ENCODE measurements around the gene FAM20C.
"Not testable (repeated sequence)": the region's sequence is repeated elsewhere in the genome, so short reads cannot be mapped to it uniquely, and the experiment has no call there.

Gene FAM20C

DNA sequence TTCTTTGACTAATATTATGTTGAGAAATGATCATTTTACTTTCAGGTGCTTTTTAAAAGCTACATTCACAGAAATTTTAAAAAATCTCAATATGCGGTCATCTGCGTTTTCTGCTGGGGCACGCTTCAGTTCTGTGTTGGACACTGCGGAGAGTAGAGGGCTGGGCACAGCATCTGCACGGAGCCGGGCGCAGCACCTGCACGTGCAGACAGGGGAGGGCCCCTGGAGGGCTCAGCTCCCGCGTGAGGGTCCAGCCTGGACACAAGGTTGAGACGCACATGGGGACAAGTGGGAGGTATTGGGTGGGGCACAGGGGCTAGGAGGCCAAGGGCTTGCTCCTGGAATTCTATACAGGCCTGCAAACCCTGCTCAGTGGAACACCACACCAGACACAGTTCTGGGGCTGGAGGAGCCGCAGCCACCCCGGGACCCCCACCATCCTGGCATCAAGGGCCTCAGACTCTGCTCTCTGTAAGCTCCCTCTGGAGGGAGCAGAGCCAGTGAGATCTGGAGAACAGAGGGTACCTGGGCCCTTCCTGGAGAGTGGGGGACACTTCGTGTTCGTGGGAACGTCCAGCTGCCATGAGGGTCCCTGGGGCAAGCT, 20.4 kb upstream of the FAM20C start:
- DNase-seq (ENCODE audit: extremely low read depth in 1 of 2, low read depth in 1 of 2), result no peak

- DNase-seq (ENCODE audit: extremely low read depth in 1 of 2, low read depth in 1 of 2), result no peak
These were observed 19.0 kb upstream of the FAM20C start for GRCh38 chr7:173209-173918.

GRCh38 chr7:174716-175115, 17.7 kb upstream of the FAM20C start:
- no peak for DNase-seq (ENCODE audit: extremely low read depth in 1 of 2, low read depth in 1 of 2)

- DNase-seq (ENCODE audit: extremely low read depth in 1 of 2, low read depth in 1 of 2), result no peak
These were observed 16.4 kb upstream of the FAM20C start for GRCh38 chr7:175955-176354.

DNA sequence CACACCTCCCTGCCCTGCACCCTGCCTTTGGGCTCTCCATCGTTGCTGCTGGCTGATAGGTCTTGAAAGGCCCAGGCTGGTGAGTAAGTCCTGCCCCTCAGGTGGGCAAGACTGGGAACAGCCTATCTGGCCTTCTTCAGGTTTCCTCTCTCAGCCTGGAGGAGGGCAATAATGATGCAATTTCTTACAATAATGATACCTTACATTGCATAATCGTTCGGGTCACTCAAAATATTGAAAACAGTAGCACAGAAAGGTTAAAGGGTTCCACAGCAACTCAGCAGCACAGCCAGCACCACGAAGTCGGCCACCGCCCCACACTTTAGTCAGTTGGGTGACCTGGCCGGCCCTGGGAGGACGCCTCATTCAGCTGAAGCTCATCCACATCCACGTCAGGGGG, 16.0 kb upstream of the FAM20C start:
- no peak for DNase-seq (ENCODE audit: extremely low read depth in 1 of 2, low read depth in 1 of 2)

GRCh38 chr7:176786-177459, 15.4 kb upstream of the FAM20C start:
- no peak for DNase-seq (ENCODE audit: extremely low read depth in 1 of 2, low read depth in 1 of 2)

DNA sequence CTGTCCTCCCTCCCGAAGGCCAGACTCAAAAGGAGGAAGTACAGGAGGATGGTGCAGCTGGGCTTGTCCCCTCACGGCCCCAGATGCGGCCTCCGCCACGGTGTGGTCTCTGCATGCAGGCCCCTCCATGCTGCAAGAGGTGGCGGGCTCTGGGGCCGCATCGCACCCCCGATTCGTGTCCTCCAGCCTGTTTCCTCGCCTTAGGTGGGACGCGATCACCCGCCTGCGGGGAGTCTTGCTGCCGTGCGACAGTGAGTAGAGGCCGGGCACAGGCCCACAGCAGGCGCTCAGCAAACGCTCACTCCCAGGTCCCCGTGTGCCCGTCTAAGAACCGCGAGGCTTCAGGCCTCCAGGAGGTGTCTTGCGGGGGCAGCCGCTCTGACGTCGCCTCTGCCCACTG, 13.9 kb upstream of the FAM20C start:
- DNase-seq (ENCODE audit: extremely low read depth in 1 of 2, low read depth in 1 of 2), result no peak

DNA sequence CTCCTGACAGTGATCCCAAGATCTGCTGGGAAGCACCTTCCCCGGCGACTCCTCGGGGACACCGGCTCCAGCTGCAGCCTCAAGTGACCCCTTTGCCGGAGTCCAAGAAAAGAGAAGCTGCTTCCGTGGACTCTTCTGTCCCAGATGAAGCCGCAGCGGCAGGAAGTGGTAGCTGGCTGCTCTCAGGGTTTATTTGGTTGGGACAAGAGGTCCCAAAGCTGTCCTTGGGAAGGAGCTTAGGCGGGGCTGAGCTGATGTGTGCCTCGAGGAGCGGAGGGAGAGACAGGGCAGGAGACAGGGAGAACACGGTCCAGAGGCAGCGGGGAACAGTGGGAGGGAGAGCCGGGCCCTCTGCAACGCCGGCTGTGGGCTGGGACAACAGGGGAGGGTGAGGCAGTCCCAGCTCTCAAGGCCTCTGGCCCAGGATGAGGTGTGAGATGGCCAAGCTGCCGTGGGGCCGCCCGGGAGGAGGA, 13.1 kb upstream of the FAM20C start:
- DNase-seq (ENCODE audit: extremely low read depth in 1 of 2, low read depth in 1 of 2), result no peak

DNA sequence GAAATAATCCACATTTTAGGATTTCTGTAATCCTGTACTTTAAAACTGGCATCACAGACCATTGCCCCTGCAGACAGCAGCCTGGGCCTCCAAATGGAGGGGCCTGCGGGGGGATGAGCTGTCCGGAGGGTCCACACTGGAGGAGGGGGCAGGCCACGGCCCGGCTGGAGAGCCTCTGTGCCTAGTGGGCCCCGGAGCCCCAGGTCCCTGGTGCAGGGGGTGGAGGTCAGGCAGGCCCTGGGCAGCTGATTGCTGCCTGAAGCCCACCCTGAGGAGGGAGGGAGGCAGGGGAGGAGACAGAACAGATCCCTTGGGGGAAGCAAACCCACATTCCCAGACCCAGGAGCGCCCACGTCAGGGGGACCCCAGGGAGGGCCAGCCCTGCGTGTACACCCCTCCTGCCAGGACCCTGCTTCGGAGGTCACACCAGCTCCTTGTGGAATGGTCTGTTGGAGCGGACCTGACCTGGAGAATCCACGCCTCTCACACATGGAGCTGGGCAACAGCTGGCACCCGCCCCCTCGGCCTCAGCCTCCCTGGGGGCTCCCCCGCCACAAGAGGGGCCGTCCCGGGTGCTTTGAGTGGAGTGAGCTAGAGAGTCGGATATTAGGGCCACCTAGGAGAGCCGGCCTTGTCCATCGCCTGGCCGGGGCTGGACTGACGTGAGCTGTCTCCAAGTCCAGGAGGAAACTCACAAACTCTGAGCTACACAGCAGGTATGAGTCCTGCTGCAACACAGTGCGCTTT, 12.2 kb upstream of the FAM20C start:
- no peak for DNase-seq (ENCODE audit: extremely low read depth in 1 of 2, low read depth in 1 of 2)

GRCh38 chr7:181738-182137, 10.6 kb upstream of the FAM20C start:
- no peak for DNase-seq (ENCODE audit: extremely low read depth in 1 of 2, low read depth in 1 of 2)

- not testable (repeated sequence) for DNase-seq (ENCODE audit: extremely low read depth in 1 of 2, low read depth in 1 of 2)
These were observed 9.9 kb upstream of the FAM20C start for GRCh38 chr7:182502-182901.

DNA sequence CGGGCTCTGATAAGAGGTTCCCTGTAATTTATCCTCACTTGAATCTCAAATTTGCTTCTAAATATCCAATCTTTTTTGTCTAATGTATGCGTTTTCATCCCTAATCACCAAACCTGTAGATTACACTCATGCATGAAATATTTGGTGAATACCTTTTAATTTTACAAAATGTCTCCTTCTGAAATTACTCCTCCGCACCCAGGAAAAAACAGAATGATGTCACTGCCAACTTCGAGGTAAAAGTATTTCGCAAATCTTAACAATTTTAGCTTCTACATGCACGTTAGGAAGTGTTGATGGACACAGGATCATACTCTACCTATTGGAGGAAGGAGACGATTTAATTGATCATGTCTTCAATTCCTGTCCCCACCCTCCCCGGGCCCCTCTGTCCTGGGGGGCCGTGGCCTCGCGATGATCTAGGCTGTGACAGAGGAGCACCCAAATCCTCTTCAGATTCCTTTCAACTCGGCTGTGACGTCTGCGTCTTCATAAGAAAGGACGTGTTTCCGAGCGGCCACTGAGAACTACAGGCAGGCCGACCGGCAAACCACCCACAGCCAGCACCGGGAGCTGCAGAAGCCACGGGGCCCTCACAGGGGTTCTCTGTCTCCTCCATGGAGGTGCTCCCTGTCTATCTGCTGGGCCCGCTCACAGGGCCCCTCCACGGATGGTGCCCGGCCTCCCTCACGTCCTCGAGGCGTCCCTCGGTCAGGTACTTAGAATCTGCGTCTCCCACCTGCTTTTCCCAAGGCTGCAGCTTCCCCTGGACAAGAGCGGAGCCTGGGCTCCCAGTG, 8.7 kb upstream of the FAM20C start:
- DNase-seq (ENCODE audit: extremely low read depth in 1 of 2, low read depth in 1 of 2), result no peak

GRCh38 chr7:184294-185264, 7.8 kb upstream of the FAM20C start:
- DNase-seq (ENCODE audit: extremely low read depth in 1 of 2, low read depth in 1 of 2), result no peak

- DNase-seq (ENCODE audit: extremely low read depth in 1 of 2, low read depth in 1 of 2), result no peak
These were observed 5.8 kb upstream of the FAM20C start for GRCh38 chr7:186516-187113.

GRCh38 chr7:187227-187927, 5.0 kb upstream of the FAM20C start:
- no peak for DNase-seq (ENCODE audit: extremely low read depth in 1 of 2, low read depth in 1 of 2)

DNA sequence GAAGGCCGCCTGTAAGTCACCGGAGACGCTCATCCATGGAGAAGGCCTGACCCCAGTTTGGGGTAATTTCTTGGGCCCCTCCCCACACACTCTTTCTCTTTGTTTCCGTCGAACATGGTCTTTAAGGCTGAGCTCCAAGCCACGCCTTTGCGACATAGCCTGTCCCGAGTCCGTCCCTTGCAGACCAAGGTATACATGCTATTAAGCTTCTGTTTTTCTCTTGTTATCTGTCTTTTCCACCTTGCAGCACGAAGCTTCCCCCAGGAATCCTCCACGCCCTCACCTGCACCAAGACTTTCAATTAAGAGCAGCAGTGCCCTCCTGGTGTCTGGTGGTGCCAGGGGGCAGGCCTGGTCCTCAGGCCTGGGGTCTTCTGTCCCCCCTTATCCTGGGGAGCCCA, 4.2 kb upstream of the FAM20C start:
- DNase-seq (ENCODE audit: extremely low read depth in 1 of 2, low read depth in 1 of 2), result no peak

- no peak for DNase-seq (ENCODE audit: extremely low read depth in 1 of 2, low read depth in 1 of 2)
These were observed 3.5 kb upstream of the FAM20C start for GRCh38 chr7:188727-189500.

DNA sequence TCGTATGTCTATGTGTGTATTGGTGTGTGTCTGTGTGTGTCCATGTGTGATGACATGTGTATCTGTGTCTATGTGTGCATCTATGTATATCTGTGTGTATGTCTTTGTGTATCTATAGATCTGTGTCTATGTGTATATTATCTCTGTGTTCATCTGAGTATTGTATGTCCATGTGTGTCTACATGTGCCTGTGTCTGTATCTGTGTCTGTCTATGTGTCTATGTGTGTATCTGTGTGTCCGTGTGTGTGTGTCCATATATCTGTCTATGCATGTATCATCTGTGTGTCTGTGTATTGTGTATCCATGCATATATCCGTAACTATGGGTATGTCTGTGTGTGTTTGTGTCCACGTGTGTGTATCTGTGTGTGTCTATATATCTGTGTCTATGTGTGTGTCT, 2.7 kb upstream of the FAM20C start:
- no peak for DNase-seq (ENCODE audit: extremely low read depth in 1 of 2, low read depth in 1 of 2)

Data from stimulated activated CD8-positive, alpha-beta memory T cell treated with anti-CD3 and anti-CD28 coated beads, Interleukin-7, amount 100 ng/mL, for 48 hours (primary cell).